Kidney epithelial cell (primary cell): ENCODE data around the gene CMAS. TPM values are rescaled to one million over a fixed set of nuclear protein-coding genes. Genes with fewer than 3 reads are reported as not detected.
A peak's percentile ranks its signal among the peaks of the same experiment; 100 is the strongest.
"Not testable (repeated sequence)": the region's sequence is repeated elsewhere in the genome, so short reads cannot be mapped to it uniquely, and the experiment has no call there.

ENCODE experiments used
- DNase-seq: peaks from one replicate; pipeline ENCODE4 v3.0.0-alpha.2; 2010; ENCODE audit warnings: low read depth
- H3K27me3 ChIP-seq: 2 replicates; pipeline ENCODE4 v1.6.0; 2011; ENCODE audit warnings: low read length; ENCODE audit not compliant: control insufficient read depth, insufficient read depth
- H3K36me3 ChIP-seq: 2 replicates; pipeline ENCODE4 v1.5.1; 2011; ENCODE audit warnings: low read length; ENCODE audit not compliant: control insufficient read depth, insufficient read depth
- H3K4me3 ChIP-seq: 2 replicates; pipeline ENCODE4 v1.5.1; 2011; ENCODE audit warnings: low read depth, mild to moderate bottlenecking, control low read depth, low read length
- CTCF ChIP-seq: IDR thresholded peaks from 2 replicates; pipeline ENCODE4 v1.5.1; 2011; ENCODE audit warnings: mild to moderate bottlenecking, moderate library complexity, low read length, control low read depth, inconsistent platforms; ENCODE audit not compliant: insufficient read depth, poor library complexity, severe bottlenecking
- total RNA-seq: library from RNA; depleted of rRNA; stranded (reverse); fragments of >200 nt; gene quantifications from 2 replicates; pipeline ENCODE4 v1.2.3, GENCODE V29; 2015

Gene CMAS
- total RNA-seq, 1 donor from 2014 or later = 30.2 TPM

DNA sequence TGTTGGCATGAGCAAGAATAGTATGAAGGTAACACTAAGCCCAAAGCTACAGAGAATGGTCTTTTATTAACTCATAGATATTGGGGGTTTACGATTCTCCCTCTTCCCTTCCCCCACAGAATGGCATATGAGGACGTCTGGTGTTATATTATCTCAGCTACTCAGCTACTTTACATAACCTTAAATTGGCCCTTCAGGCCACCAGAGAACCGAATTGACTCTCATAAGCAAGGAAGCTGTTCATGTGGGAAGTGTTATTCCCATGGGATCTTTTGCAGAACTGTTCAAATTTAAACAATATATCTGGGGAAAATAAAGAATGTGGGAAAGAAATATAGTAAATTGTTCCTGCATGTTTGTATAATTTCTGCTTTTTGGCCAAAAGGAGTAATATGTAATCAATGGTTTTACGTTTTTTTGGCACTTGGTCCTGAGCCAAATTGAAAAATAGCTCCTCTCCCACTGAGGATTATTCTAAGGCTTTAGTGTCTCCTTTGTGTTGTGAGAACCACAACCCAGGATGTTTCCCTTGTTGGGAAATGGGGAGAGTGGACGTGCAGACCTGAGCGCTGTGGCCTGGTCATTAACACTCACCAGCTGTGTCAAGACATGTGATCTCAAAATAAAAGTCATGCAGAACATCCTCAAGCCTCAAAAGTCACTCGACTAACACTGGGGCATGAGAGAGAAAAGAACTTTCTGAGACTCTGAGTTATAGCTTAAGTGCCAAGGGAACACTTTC lies 31.8 kb upstream of the CMAS start:
- no peak for DNase-seq
- H3K4me3 ChIP-seq = no peak overlapping the region

DNA sequence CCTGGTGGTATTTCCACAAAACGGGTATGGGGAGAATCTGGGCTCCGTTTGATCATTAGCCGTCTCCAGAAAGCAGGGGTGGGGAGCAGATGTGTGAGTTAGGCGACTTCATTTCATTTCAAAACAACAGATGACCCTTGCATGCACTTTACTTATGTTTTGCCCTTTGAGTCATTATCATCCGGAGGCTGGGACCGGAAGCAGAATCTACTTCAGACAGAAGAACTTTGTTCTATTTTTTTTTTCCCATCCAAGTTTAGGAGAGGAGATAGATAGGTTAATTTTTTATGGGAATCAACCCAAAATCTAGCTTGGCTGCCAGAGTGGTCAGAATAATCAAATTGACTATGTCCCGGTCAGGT lies 31.3 kb upstream of the CMAS start:
- Histone ChIP-seq H3K27me3 (no peaks in the 10 kb centered on the region), H3K36me3 (no peaks in the 10 kb centered on the region), H3K4me3 (no peak overlapping the region)
- DNase-seq = no peak
- no peak for TF ChIP-seq CTCF

More for the DNA sequence above, 31.8 kb upstream of the CMAS start:
- Histone ChIP-seq H3K36me3 (no peaks in the 10 kb centered on the region), H3K27me3 (no peaks in the 10 kb centered on the region)
- no peak for TF ChIP-seq CTCF

DNA sequence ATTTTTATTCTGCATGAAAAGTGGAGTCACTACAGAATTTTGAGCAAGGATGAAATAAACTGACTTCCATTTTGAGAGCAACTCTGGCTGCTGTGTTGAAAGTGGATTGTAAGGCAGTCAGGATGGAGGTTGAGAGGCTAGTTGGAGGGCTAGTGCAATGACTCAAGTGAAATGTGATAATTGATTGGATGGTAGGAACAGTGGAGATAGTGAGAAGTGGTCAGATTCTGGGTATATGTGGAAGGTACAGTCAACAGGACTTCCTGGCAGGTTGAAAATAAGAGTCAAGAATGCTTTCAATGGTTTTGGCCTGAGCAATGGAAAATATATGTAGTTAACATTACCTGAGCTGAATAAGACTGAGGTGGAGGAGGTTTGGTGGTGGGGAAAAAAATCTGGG lies 29.0 kb upstream of the CMAS start:
- H3K4me3 ChIP-seq = no peak overlapping the region
- H3K27me3 ChIP-seq = no peaks in the 10 kb centered on the region
- no peak for DNase-seq
- no peaks in the 10 kb centered on the region for H3K36me3 ChIP-seq
- TF ChIP-seq CTCF = no peak

GRCh38 chr12:22018860-22019259 lies 27.2 kb upstream of the CMAS start:
- TF ChIP-seq CTCF = peak; percentile 25
- Histone ChIP-seq H3K4me3 (no peak overlapping the region), H3K27me3 (no peaks in the 10 kb centered on the region), H3K36me3 (no peaks in the 10 kb centered on the region)
- no peak for DNase-seq

DNA sequence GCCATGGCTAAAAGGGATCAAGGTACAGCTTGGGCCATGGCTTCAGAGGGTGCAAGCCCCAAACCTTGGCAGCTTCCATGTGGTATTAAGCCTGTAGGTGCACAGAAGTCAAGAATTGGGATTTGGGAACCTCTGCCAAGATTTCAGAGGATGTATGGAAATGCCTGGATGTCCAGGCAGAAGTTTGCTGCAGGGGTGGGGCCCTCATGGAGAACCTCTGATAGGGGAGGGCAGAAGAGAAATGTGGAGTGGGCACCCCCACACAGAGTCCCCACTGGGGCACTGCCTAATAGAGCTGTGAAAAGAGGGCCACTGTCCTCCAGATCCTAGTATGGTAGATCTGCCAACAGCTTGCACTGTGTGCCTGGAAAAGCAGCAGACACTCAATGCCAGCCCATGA lies 22.5 kb upstream of the CMAS start:
- not testable (repeated sequence) for H3K4me3 ChIP-seq, H3K36me3 ChIP-seq, DNase-seq, H3K27me3 ChIP-seq

- no peak for DNase-seq
- TF ChIP-seq CTCF = no peak
- Histone ChIP-seq H3K27me3 (no peaks in the 10 kb centered on the region), H3K36me3 (no peaks in the 10 kb centered on the region), H3K4me3 (no peak overlapping the region)
Observed at GRCh38 chr12:22029491-22029890, 16.5 kb upstream of the CMAS start.
